MM.1S (cell line): ENCODE results near the gene SLC28A3.
A peak's percentile ranks its signal among the peaks of the same experiment; 100 is the strongest.

Source experiments
- DNase-seq: peaks from one replicate; pipeline ENCODE4 v3.0.0-alpha.2; 2015
- H2AFZ ChIP-seq: fragments of 300-600 bp; sonication (generic); 2 replicates; pipeline ENCODE4 v1.6.0; 2016; ENCODE audit warnings: antibody characterized with exemption, low read length
- H3F3A ChIP-seq: fragments of 300-600 bp; sonication (generic); 2 replicates; pipeline ENCODE4 v1.6.1; 2016; ENCODE audit warnings: mild to moderate bottlenecking, antibody characterized with exemption, low read length, moderate library complexity, mixed read lengths; ENCODE audit not compliant: insufficient read depth
- H3K27ac ChIP-seq: fragments of 300-600 bp; sonication (generic); 2 replicates; pipeline ENCODE4 v1.5.1; 2016; ENCODE audit warnings: mild to moderate bottlenecking, low read length
- H3K27me3 ChIP-seq: fragments of 300-600 bp; sonication (generic); replicated peaks from 2 replicates; pipeline ENCODE4 v1.6.0; 2016; ENCODE audit warnings: low read length; ENCODE audit not compliant: insufficient read depth
- H3K36me3 ChIP-seq: fragments of 300-600 bp; sonication (generic); replicated peaks from 2 replicates; pipeline ENCODE4 v1.6.1; 2016; ENCODE audit warnings: mild to moderate bottlenecking, low read length, mixed read lengths; ENCODE audit not compliant: insufficient read depth
- H3K4me1 ChIP-seq: fragments of 300-600 bp; sonication (generic); 2 replicates; pipeline ENCODE4 v1.6.1; 2016; ENCODE audit warnings: low read length, mixed read lengths
- H3K4me2 ChIP-seq: fragments of 300-600 bp; sonication (generic); 2 replicates; pipeline ENCODE4 v1.6.0; 2016; ENCODE audit warnings: low read depth, low read length
- H3K4me3 ChIP-seq: fragments of 300-600 bp; sonication (generic); 2 replicates; pipeline ENCODE4 v1.5.1; 2016; ENCODE audit warnings: low read length, mixed read lengths
- H3K79me2 ChIP-seq: fragments of 300-600 bp; sonication (generic); 2 replicates; pipeline ENCODE4 v1.6.1; 2016; ENCODE audit warnings: mixed run types, low read length, mixed read lengths
- H3K9ac ChIP-seq: fragments of 300-600 bp; sonication (generic); 2 replicates; pipeline ENCODE4 v1.6.1; 2016; ENCODE audit warnings: low read length, mixed read lengths
- H3K9me2 ChIP-seq: fragments of 300-600 bp; sonication (generic); replicated peaks from 2 replicates; pipeline ENCODE4 v1.6.1; 2016; ENCODE audit warnings: mild to moderate bottlenecking, low read length, mixed read lengths; ENCODE audit not compliant: insufficient read depth
- H3K9me3 ChIP-seq: fragments of 300-600 bp; sonication (generic); replicated peaks from 2 replicates; pipeline ENCODE4 v1.6.1; 2016; ENCODE audit warnings: mild to moderate bottlenecking, low read length, mixed read lengths; ENCODE audit not compliant: insufficient read depth
- H4K20me1 ChIP-seq: fragments of 300-600 bp; sonication (generic); 2 replicates; pipeline ENCODE4 v1.6.1; 2016; ENCODE audit warnings: mild to moderate bottlenecking, low read length, moderate library complexity, mixed read lengths; ENCODE audit not compliant: insufficient read depth
- EZH2 ChIP-seq: fragments of 300-600 bp; sonication (generic); optimal IDR thresholded peaks from 2 replicates; pipeline ENCODE3; 2017; ENCODE audit warnings: low read depth, mild to moderate bottlenecking, antibody characterized with exemption, low read length, mixed read lengths
- EZH2phosphoT487 ChIP-seq: fragments of 300-600 bp; sonication (generic); IDR thresholded peaks from 2 replicates; pipeline ENCODE4 v1.6.1; 2018; ENCODE audit warnings: antibody characterized with exemption, low read length
- TF ChIP-seq, protein P1 (sequence below): fragments of 300-600 bp; sonication (generic); IDR thresholded peaks from 2 replicates; pipeline ENCODE4 v1.5.1; 2016; ENCODE audit warnings: antibody characterized with exemption, low read length, mixed read lengths

SLC28A3 gene

DNA sequence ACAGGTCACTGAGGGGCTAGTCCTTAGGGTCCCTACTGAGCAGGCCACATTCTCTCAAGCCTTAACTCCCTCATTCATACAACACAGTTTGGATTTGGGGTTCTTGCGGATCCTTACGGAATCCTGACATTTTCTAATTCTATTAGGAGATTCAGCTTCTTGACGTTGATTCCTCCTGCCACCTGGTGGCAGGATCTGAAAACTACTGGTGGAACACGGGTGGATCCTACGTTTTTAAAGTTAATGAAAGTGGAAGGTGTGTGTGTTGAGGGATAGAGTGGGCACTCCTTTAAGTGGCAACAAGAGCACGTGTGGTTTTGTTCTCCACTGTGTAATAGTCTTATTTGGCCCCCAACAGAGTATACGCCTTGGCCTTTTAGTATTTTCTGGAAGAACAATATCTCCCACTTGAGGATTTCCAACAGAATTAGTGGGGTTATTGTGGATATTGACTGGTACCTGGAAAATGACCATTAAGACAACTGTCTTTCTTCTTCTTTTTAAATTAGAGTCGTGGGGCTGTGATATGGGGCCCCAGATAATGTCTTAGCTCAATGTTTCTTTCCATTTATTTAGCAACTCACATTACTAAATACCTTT, 25.2 kb downstream of the SLC28A3 start:
- H3K9me3 ChIP-seq, result no peaks in the 10 kb centered on the region
- H3K4me3 ChIP-seq, result peak overlapping the region; percentile 7; the same call in 1 of the 2 replicates
- no peaks in the 10 kb centered on the region for H3K36me3 ChIP-seq
- no peaks in the 10 kb centered on the region for H3K27me3 ChIP-seq
- TF ChIP-seq, protein P1, sequence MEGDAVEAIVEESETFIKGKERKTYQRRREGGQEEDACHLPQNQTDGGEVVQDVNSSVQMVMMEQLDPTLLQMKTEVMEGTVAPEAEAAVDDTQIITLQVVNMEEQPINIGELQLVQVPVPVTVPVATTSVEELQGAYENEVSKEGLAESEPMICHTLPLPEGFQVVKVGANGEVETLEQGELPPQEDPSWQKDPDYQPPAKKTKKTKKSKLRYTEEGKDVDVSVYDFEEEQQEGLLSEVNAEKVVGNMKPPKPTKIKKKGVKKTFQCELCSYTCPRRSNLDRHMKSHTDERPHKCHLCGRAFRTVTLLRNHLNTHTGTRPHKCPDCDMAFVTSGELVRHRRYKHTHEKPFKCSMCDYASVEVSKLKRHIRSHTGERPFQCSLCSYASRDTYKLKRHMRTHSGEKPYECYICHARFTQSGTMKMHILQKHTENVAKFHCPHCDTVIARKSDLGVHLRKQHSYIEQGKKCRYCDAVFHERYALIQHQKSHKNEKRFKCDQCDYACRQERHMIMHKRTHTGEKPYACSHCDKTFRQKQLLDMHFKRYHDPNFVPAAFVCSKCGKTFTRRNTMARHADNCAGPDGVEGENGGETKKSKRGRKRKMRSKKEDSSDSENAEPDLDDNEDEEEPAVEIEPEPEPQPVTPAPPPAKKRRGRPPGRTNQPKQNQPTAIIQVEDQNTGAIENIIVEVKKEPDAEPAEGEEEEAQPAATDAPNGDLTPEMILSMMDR, result peak; percentile 82
- TF ChIP-seq EZH2phosphoT487, result no peak
- TF ChIP-seq EZH2, result no peak
- H2AFZ ChIP-seq, result peak overlapping the region; percentile 45
- H3K79me2 ChIP-seq, result no peaks in the 10 kb centered on the region
- no peaks in the 10 kb centered on the region for H3K9me2 ChIP-seq
- no peaks in the 10 kb centered on the region for H3F3A ChIP-seq
- peak overlapping the region; percentile 46; the same call in 1 of the 2 replicates for H3K4me2 ChIP-seq
- DNase-seq, result peak; percentile 69
- H3K9ac ChIP-seq, result no peak overlapping the region
- no peaks in the 10 kb centered on the region for H3K4me1 ChIP-seq
- H3K27ac ChIP-seq, result no peak overlapping the region
- no peaks in the 10 kb centered on the region for H4K20me1 ChIP-seq

DNA sequence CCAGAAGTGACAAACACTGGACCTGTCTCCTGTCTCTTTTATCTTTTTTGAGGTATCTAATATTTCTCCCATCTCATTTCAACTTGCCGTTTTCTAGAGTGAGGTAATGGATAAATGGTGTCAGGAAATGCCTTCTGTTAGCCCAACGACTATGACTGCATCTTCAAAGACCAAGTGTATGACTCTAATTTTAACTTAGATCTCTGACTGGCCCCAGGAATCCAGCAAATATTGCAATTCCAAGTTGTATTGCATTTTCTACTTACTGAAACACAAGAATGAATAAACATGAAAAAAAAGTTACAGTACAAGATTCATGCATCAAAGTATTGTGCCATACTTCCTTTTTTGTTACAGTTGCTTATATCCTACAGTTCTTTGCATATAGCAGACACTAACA, 26.3 kb downstream of the SLC28A3 start:
- Histone ChIP-seq H3K4me1 (no peaks in the 10 kb centered on the region), H3K27ac (no peak overlapping the region)
- DNase-seq, result no peak

GRCh38 chr9:84310883-84311282, 29.7 kb downstream of the SLC28A3 start:
- no peak for DNase-seq
- H3K27me3 ChIP-seq, result no peaks in the 10 kb centered on the region
- no peak overlapping the region for H3K4me2 ChIP-seq
- no peaks in the 10 kb centered on the region for H3K9me3 ChIP-seq
- H3K9me2 ChIP-seq, result no peaks in the 10 kb centered on the region
- H2AFZ ChIP-seq, result no peak overlapping the region
- no peaks in the 10 kb centered on the region for H3K79me2 ChIP-seq
- H3K27ac ChIP-seq, result no peak overlapping the region
- no peaks in the 10 kb centered on the region for H3K36me3 ChIP-seq
- H4K20me1 ChIP-seq, result no peaks in the 10 kb centered on the region
- no peaks in the 10 kb centered on the region for H3F3A ChIP-seq
- TF ChIP-seq, protein P1, result no peak
- no peak for TF ChIP-seq EZH2phosphoT487
- no peak for TF ChIP-seq EZH2
- H3K4me1 ChIP-seq, result no peaks in the 10 kb centered on the region
- H3K4me3 ChIP-seq, result no peak overlapping the region
- no peak overlapping the region for H3K9ac ChIP-seq

More for the DNA sequence above, 26.3 kb downstream of the SLC28A3 start:
- no peaks in the 10 kb centered on the region for H3K79me2 ChIP-seq
- no peak overlapping the region for H3K4me3 ChIP-seq
- TF ChIP-seq EZH2 (no peak), EZH2phosphoT487 (no peak)
- TF ChIP-seq, protein P1, result no peak
- H3K9ac ChIP-seq, result no peak overlapping the region
- H4K20me1 ChIP-seq, result no peaks in the 10 kb centered on the region
- no peak overlapping the region for H2AFZ ChIP-seq
- H3K27me3 ChIP-seq, result no peaks in the 10 kb centered on the region
- no peaks in the 10 kb centered on the region for H3F3A ChIP-seq
- H3K4me2 ChIP-seq, result no peak overlapping the region
- H3K9me3 ChIP-seq, result no peaks in the 10 kb centered on the region
- H3K9me2 ChIP-seq, result no peaks in the 10 kb centered on the region
- H3K36me3 ChIP-seq, result no peaks in the 10 kb centered on the region
